Activated CD8-positive, alpha-beta memory T cell treated with anti-CD3 and anti-CD28 coated beads, Interleukin-2, amount 50 U/mL, for 4 hours (primary cell): ENCODE measurements around the gene NOX3.
"Not testable (repeated sequence)": the region's sequence is repeated elsewhere in the genome, so short reads cannot be mapped to it uniquely, and the experiment has no call there.

Source experiments
- DNase-seq: peaks from one replicate; pipeline ENCODE4 v3.0.0-alpha.2; 2020

NOX3 gene

DNA sequence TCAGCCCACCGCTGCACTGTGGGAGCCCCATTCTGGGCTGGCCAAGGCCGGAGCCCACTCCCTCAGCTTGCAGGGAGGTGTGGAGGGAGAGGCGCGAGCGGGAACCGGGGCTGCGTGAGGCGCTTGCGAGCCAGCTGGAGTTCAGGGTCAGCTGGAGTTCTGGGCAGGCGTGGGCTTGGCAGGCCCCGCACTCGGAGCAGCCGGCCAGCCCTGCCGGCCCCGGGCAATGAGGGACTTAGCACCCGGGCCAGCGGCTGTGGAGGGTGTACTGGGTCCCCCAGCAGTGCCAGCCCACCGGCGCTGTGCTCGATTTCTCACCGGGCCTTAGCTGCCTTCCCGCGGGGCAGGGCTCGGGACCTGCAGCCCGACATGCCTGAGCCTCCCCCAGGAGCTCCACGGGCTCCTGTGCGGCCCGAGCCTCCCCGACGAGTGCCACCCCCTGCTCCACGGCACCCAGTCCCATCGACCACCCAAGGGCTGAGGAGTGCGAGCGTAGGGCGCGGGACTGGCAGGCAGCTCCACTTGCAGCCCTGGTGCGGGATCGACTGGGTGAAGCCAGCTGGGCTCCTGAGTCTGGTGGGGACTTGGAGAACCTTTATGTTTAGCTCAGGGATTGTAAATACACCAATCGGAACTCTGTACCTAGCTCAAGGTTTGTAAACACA, 92.5 kb downstream of the NOX3 start:
- DNase-seq: not testable (repeated sequence)

DNA sequence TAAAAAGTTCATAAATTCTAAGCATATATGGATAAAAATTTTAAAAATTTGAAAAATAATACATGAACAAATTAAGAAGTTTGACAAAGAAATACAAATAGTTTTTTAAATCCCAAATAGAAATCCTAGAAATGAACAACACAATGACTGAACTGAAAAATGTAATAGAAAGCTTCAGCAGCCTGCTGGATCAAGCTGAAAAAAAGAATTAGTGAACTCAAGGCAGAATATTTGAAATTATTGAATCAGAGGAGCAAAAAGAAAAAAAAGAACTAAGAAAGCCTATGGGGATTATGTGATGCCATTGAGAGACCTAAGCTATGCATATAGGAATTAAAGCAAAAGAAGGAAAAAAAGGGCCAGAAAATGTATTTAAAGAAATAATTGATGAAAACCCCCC, 101.5 kb downstream of the NOX3 start:
- no peak for DNase-seq

DNA sequence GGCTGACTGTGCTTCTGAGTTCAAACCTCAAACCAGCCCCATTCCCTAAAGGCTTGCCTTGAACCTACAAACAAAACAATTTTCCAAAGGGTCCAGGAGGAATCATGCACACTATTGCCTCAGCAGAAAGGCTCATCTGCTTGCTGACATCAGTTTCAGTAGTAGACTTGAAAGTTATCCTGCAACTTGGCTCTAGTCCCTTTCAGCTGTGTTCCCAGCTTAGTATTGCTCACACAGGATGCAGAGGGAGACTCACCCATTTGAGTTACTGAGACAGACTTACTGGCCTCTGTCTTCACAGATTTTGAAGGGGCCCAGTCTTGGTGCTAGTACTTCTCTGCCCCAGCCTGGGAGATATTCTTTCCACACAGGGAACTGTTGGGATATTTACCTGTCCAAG, 102.8 kb downstream of the NOX3 start:
- DNase-seq: no peak

DNA sequence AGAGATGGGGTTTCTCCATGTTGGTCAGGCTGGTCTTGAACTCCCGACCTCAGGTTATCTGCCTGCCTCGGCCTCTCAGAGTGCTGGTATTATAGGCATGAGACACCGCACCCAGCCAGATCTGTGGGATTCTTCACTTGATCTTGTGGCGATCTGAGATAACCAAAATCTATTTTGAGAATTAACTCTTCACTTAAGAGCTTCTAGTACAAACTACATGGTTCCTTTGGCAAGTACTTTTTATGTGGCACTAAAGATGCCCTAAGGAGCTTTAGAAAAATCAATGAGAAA, 103.6 kb downstream of the NOX3 start:
- DNase-seq: no peak

DNA sequence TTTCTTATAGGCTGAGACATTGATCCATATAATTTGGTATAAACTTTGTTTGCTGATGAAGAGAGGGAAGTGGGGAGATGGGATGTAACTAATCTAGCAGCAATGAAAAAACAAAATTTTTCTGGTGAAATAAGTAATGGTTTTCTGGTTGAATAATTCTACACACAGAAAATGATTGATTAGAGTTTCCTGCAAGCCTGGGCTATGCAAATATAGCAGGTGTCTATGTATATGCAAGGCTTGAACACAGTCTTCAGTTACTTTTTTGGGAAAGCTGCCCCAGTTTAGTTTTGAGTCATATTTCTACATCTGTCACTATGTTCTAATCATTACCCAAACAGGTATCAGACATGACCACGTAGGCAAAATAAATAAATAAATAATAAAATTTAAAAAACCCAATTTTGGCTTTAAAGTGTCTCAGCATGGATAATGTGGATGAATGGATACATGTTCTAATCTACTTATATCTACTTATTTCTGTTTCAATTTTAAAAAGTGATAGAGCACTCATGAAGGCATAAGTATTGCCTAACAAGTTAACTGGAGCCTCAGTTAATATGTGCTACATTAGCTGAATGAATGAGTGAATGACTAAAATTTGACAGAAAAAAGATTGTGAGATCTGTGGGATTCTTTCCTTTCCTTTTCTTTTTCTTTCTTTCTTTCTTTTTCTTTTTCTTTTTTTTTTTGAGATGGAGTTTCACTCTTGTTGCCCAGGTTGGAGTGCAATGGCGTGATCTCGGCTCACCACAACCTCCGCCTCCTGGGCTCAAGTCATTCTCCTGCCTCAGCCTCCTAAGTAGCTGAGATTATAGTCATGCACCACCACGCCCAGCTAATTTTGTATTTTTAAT, 104.1 kb downstream of the NOX3 start:
- DNase-seq: no peak

DNA sequence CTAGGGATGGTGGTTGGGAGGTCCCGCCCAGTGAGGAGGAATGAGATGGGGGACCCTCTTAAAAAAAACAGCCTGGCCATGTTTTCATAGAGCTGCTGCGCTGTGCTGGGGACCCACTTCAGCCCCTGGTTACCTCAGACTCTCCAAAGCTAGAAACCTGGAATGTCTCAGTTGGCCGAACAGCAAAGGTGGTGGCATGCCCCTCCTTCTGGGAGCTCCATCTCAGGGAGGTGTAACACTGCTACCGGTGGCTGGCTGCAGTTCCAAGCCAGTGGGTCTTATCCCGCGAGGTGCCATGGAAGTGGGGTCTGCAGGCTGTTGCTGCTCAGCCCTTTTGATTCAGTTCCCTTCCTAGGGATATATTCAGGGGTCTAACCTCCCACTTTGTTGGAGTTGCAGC, 105.7 kb downstream of the NOX3 start:
- no peak for DNase-seq

DNA sequence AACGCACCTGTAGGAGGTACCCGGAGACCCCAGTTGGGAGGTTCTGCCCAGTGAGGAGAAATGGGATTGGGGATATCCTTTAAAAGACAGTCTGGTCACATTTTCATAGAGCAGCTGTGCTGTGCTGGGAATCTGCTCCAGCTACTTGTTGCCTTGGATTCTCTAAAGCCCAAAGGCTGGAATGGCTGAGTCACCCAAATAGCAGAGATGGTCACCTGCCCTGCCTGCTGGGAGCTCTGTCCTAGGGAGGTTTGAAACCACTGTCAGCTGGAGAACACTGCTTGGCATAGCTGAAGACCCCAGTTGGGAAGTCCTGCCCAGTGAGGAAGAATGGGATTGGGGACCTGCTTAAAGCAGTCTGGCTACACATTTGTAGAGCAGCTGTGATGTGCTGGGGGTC, 106.5 kb downstream of the NOX3 start:
- DNase-seq: no peak

DNA sequence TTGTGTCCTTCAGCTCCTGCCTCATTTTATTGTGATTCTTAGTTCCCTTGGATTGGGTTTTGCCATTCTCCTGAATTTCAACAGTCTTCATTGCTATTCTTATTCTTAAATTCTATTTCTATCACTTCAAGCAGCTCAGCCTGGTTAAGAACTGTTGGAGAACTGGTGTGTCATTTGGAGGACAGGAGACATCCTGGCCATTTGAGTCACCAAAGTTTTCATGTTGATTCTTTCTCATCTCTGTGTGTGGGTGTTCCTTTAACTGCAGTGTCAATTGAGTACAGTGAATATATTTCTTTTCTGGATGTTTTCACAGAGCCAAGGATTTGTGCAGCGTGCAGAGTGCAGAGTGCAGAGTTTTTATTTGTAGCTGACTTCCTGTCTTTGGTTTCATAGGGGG, 107.8 kb downstream of the NOX3 start:
- DNase-seq: no peak

DNA sequence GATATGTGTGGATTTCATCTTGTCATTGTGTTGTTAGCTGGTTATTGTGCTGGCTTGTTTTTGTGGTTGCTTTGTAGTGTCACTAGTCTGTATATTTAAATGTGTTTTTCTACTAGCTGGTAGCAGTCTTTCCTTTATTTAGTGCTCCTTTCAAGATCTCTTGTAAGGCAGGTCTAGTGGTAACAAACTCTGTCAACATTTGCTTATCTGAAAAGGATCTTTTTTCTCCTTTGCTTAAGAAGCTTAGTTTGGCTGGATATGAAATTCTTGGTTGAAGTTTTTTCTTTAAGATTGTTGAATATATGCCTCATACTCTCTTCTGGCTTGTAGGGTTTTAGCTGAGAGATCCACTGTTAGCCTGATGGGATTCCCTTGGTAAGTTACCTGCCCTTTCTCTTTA, 108.7 kb downstream of the NOX3 start:
- no peak for DNase-seq
